Hematopoietic multipotent progenitor cell treated with erythropoietin and hydrocortisone succinate and interleukin-3 and kit ligand, for 15 days (in vitro differentiated cells): Measurements from ENCODE around the gene LRP11.
"Not testable (repeated sequence)": the region's sequence is repeated elsewhere in the genome, so short reads cannot be mapped to it uniquely, and the experiment has no call there.

Experiments used
- DNase-seq: peaks from one replicate; pipeline ENCODE4 v3.0.0-alpha.2; 2015; ENCODE audit warnings: low spot score

LRP11 gene

GRCh38 chr6:149863698-149864577 lies at the start of gene LRP11:
Gene LRP11, minus strand, starts transcription at chr6:149864359. Its CDS starts 339 bp downstream, at chr6:149864020.
- peak; percentile 77 for DNase-seq

GRCh38 chr6:149913540-149914240 lies 49.5 kb upstream of the LRP11 start:
- DNase-seq, result no peak

- DNase-seq, result no peak
Measured at GRCh38 chr6:149913085-149913484, 48.9 kb upstream of the LRP11 start.

GRCh38 chr6:149912680-149913079 lies 48.5 kb upstream of the LRP11 start:
- DNase-seq, result not testable (repeated sequence)

- no peak for DNase-seq
Measured at GRCh38 chr6:149910721-149911151, 46.6 kb upstream of the LRP11 start.

GRCh38 chr6:149909701-149910470 lies 45.7 kb upstream of the LRP11 start:
- no peak for DNase-seq

GRCh38 chr6:149908480-149908879 lies 44.3 kb upstream of the LRP11 start:
- DNase-seq, result not testable (repeated sequence)

GRCh38 chr6:149907317-149907716 lies 43.2 kb upstream of the LRP11 start:
- no peak for DNase-seq

- DNase-seq, result no peak
Measured at GRCh38 chr6:149906405-149906804, 42.2 kb upstream of the LRP11 start.

GRCh38 chr6:149905911-149906371 lies 41.8 kb upstream of the LRP11 start:
- no peak for DNase-seq

GRCh38 chr6:149905371-149905910 lies 41.3 kb upstream of the LRP11 start:
- DNase-seq, result no peak

- no peak for DNase-seq
Measured at GRCh38 chr6:149904661-149905370, 40.7 kb upstream of the LRP11 start.

GRCh38 chr6:149903938-149904611 lies 39.9 kb upstream of the LRP11 start:
- DNase-seq, result no peak

GRCh38 chr6:149901444-149902140 lies 37.4 kb upstream of the LRP11 start:
- DNase-seq, result no peak

GRCh38 chr6:149900620-149901443 lies 36.7 kb upstream of the LRP11 start:
- DNase-seq, result no peak

- DNase-seq, result no peak
Measured at GRCh38 chr6:149899926-149900619, 35.9 kb upstream of the LRP11 start.

GRCh38 chr6:149899486-149899885 lies 35.3 kb upstream of the LRP11 start:
- DNase-seq, result no peak

GRCh38 chr6:149898966-149899365 lies 34.8 kb upstream of the LRP11 start:
- no peak for DNase-seq
